Panc1 (cell line): ENCODE data around the gene SLC17A2.

Source experiments
- POLR2AphosphoS5 ChIP-seq: IDR thresholded peaks from 2 replicates; pipeline ENCODE4 v1.6.1; 2012; ENCODE audit warnings: mild to moderate bottlenecking, low read depth, low read length, moderate library complexity
- SIN3A ChIP-seq: IDR thresholded peaks from 2 replicates; pipeline ENCODE4 v1.6.1; 2012; ENCODE audit warnings: low read depth, mild to moderate bottlenecking, low read length, moderate library complexity, borderline replicate concordance; ENCODE audit not compliant: insufficient read depth
- TCF7L2 ChIP-seq: IDR thresholded peaks from 2 replicates; pipeline ENCODE4 v1.6.1; 2011; ENCODE audit warnings: mild to moderate bottlenecking, low read depth, low read length, inconsistent platforms
- TF ChIP-seq, protein P1 (sequence below): fragments of 450-650 bp; IDR thresholded peaks from 2 replicates; pipeline ENCODE4 v1.5.1; 2017; ENCODE audit warnings: mild to moderate bottlenecking
- TF ChIP-seq, protein P2 (sequence below), 2 experiments: IDR thresholded peaks; 2 replicates each; pipeline ENCODE4 v1.6.1; 2011 to 2012; ENCODE audit warnings: low read depth in 2 of 2, control low read depth in 1 of 2, low read length in 1 of 2, mild to moderate bottlenecking in 1 of 2, moderate library complexity in 1 of 2; ENCODE audit not compliant: insufficient read depth in 1 of 2

DNA sequence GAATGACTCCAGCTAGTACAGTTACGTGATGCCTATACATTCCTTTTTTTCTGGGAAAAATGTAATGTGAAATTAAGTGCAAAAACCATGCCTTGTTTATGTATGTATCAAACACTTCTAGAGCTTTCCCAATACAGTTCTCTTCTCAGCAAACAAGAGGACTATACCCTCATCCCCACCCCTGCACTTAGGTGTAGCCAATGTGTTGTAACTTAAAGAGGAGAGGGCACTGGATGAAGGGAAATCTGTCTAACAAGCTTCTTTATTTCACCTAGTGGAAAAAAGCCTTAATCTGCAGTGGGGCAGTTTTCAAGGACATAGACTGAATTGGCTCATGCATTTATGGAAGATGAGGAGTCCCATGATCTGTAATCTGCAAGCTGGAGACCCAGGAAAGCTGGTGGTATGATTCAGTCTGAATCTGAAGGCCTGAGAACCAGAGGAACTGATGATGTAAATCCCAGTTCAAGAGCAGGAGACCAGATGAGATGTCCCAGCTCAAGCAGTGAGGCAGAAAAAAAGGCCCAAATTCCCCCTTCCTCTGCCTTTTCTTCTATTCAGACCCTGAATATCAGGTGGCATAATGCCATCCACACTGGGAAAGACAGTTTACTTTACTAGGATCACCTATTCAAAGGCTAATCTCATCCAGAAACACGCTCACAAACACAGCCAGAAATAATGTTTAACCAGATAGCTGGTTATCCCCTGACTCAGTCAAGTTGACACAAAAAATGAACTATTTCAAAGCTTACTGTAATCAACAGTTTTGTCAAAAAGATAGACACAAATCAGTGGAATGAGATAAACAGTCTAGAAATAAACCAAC is 30.7 kb downstream of the SLC17A2 start:
- TF ChIP-seq SIN3A (no peak), POLR2AphosphoS5 (no peak), TCF7L2 (no peak)
- TF ChIP-seq, protein P1, sequence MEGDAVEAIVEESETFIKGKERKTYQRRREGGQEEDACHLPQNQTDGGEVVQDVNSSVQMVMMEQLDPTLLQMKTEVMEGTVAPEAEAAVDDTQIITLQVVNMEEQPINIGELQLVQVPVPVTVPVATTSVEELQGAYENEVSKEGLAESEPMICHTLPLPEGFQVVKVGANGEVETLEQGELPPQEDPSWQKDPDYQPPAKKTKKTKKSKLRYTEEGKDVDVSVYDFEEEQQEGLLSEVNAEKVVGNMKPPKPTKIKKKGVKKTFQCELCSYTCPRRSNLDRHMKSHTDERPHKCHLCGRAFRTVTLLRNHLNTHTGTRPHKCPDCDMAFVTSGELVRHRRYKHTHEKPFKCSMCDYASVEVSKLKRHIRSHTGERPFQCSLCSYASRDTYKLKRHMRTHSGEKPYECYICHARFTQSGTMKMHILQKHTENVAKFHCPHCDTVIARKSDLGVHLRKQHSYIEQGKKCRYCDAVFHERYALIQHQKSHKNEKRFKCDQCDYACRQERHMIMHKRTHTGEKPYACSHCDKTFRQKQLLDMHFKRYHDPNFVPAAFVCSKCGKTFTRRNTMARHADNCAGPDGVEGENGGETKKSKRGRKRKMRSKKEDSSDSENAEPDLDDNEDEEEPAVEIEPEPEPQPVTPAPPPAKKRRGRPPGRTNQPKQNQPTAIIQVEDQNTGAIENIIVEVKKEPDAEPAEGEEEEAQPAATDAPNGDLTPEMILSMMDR = no peak
- TF ChIP-seq, protein P2, sequence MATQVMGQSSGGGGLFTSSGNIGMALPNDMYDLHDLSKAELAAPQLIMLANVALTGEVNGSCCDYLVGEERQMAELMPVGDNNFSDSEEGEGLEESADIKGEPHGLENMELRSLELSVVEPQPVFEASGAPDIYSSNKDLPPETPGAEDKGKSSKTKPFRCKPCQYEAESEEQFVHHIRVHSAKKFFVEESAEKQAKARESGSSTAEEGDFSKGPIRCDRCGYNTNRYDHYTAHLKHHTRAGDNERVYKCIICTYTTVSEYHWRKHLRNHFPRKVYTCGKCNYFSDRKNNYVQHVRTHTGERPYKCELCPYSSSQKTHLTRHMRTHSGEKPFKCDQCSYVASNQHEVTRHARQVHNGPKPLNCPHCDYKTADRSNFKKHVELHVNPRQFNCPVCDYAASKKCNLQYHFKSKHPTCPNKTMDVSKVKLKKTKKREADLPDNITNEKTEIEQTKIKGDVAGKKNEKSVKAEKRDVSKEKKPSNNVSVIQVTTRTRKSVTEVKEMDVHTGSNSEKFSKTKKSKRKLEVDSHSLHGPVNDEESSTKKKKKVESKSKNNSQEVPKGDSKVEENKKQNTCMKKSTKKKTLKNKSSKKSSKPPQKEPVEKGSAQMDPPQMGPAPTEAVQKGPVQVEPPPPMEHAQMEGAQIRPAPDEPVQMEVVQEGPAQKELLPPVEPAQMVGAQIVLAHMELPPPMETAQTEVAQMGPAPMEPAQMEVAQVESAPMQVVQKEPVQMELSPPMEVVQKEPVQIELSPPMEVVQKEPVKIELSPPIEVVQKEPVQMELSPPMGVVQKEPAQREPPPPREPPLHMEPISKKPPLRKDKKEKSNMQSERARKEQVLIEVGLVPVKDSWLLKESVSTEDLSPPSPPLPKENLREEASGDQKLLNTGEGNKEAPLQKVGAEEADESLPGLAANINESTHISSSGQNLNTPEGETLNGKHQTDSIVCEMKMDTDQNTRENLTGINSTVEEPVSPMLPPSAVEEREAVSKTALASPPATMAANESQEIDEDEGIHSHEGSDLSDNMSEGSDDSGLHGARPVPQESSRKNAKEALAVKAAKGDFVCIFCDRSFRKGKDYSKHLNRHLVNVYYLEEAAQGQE (IDR thresholded peaks at IDR 0.05; ENCODE audit: insufficient read depth in 1 of 2, low read depth in 2 of 2, low read length in 1 of 2) = no peak
